GOT3 (cell line): ENCODE results near the gene TBCB.
A peak's percentile ranks its signal among the peaks of the same experiment; 100 is the strongest.
"Not testable (repeated sequence)": the region's sequence is repeated elsewhere in the genome, so short reads cannot be mapped to it uniquely, and the experiment has no call there.

Experiments used
- DNase-seq: peaks from one replicate; lab custom pipeline; 2025; ENCODE audit warnings: mixed read lengths; lab: John Stamatoyannopoulos, UW

TBCB gene

DNA sequence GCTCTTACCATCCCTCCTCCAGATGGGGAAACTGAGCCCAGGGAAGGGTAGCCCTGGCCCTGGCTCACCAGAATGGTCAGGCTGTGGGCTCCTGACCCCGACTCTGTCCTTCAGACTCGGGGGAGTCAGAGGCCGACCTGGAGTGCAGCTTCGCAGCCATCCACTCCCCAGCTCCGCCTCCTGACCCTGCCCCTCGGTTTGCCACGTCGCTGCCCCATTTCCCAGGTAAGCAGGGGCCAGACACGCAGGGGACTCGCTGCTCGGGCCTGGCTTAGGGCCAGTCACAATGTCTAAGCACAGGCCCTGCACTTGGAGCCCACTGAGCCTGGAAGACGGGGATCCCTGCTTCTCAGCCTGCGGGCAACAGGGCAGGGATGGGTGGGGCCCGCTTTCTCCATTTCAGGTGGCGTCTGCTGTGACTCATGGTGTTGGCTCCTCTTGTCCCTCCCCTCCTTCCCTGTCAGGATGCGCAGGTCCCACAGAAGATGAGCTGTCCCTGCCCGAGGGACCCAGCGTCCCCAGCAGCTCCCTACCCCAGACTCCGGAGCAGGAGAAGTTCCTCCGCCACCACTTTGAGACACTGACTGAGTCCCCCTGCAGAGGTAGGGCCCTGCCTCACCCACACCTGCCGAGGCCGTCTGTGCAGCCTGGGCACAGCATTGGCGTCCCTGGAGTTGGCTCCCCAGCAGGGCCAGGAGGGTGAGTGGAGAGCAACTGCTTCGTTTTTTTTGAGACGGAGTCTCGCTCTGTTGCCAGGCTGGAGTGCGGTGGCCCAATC lies 13.5 kb upstream of the TBCB start:
- no peak for DNase-seq

DNA sequence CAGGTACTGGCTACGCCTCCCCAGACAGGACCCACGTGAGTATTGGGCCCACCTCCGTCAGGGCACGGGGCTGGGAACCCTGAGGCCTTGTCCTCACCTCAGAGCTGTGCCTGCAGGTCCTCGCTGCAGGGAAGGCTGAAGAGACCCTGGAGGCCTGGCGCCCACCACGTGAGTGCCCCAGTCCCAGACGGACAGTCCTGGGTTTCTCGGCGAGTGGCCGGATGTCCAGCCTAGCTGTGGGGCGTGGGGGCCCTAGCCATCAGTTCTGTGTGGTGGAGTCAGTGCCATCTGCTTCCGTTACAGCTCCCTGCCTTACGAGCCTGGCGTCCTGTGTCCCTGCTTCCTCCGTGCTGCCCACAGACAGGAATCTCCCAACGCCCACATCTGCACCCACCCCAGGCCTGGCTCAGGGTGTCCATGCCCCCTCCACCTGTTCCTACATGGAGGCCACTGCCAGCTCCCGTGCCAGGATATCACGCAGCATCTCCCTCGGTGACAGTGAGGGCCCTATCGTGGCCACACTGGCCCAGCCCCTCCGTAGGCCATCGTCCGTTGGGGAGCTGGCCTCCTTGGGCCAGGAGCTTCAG lies 12.1 kb upstream of the TBCB start:
- no peak for DNase-seq

GRCh38 chr19:36103842-36104552 lies 11.3 kb upstream of the TBCB start:
- DNase-seq, result no peak

GRCh38 chr19:36106441-36106840 lies 8.8 kb upstream of the TBCB start:
- DNase-seq, result no peak

GRCh38 chr19:36106991-36107390 lies 8.3 kb upstream of the TBCB start:
- DNase-seq, result no peak

- DNase-seq, result no peak
Observed at GRCh38 chr19:36108684-36109083, 6.6 kb upstream of the TBCB start.

DNA sequence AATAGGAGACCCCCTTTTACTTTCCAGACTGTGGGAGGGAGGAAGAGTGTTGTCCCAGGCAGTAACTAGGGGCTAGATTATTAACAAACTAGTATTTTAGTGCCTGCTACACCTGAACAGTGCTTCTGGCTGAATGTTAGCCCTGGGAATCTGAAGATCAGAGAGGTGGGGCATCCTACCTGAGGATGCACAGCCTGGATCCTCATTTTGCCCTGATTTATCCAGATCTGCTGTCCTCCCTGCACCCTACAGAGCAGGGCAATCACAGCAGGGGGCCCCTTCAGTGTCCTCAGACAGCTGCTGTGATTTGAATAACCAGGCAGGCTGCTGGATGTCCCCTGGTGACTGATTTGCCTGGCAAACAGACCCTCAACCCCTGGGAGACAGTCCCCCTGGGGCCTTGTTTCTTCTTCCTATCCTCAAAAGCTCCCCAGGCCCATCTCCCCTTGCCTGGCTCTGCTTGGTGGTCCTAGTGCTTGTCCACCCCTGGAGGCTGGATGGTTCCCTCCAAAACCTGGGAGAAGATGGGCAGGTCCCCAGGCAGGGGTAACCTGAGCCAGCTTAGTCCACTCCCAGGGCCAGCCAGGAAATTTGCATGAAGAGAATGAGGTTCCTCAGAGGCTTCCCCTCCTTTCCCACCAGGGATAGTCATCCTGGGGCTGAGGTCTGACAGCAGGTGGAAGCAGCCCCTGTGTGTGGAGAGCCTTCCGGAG lies 4.6 kb upstream of the TBCB start, which contains the start of gene OVOL3:
OVOL3 (plus strand) TSS at position 657 of the 713 bp plus-strand sequence. CDS start 60 bp downstream, outside the sequence.
- no peak for DNase-seq

GRCh38 chr19:36111200-36111539 lies 4.1 kb upstream of the TBCB start:
- DNase-seq, result no peak

GRCh38 chr19:36112678-36113077 lies 2.6 kb upstream of the TBCB start:
- DNase-seq, result no peak

- DNase-seq, result no peak
Observed at GRCh38 chr19:36113425-36113824, 1.8 kb upstream of the TBCB start.

- DNase-seq, result no peak
Observed at GRCh38 chr19:36113894-36114720, 1.2 kb upstream of the TBCB start.

GRCh38 chr19:36114721-36115452 lies 381 bp upstream of the TBCB start, which contains the start of gene POLR2I:
POLR2I (minus strand) TSS chr19:36114875; CDS start chr19:36114856, 19 bp downstream.
- peak; percentile 94 for DNase-seq

- DNase-seq, result no peak
Observed at GRCh38 chr19:36116344-36116637, 1.0 kb downstream of the TBCB start.

- no peak for DNase-seq
Observed at GRCh38 chr19:36120092-36120983, 5.1 kb downstream of the TBCB start.

DNA sequence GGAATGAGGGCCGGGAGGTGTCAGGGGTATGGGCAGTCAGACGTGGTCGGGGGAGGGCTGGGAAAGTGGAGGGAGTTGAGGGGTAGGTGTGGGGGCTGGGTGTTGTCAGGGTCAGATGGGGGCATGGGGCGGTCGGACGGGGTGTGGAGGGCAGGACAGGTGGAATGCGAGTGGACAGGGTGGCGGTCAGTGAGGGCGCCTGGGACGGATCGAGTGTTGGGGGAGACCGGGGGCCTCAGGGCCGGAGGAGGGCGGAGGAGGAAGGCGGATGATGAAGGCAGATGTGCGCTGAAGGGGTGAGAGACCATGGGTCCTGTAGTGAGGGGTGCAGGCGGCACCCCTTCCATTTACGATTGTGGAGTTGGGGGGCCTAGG lies 5.7 kb downstream of the TBCB start:
- DNase-seq, result no peak

DNA sequence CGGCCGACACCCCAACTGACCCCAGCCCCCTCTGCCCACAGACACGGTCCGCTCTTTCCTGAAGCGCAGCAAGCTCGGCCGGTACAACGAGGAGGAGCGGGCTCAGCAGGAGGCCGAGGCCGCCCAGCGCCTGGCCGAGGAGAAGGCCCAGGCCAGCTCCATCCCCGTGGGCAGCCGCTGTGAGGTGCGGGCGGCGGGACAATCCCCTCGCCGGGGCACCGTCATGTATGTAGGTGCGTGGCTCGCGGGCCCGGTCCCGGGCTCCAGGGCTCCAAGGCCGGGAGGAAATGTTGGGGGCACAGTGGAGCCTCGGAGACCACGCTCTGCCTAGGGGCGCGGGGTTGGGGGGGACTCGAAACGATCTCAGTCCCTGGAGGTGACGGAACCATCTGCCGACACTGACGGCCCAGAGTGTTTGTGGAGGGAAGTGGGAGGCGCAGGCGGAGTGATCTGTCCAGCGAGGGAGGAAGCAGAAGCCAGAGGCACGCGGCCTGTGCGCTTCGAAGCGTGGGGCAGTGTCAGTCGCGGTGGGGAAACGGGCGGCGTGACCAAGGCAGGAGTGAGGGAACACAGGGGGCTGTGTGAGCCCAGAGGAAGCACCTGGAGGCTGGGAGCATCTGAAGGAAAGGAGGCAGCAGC lies 6.3 kb downstream of the TBCB start:
- DNase-seq, result no peak

DNA sequence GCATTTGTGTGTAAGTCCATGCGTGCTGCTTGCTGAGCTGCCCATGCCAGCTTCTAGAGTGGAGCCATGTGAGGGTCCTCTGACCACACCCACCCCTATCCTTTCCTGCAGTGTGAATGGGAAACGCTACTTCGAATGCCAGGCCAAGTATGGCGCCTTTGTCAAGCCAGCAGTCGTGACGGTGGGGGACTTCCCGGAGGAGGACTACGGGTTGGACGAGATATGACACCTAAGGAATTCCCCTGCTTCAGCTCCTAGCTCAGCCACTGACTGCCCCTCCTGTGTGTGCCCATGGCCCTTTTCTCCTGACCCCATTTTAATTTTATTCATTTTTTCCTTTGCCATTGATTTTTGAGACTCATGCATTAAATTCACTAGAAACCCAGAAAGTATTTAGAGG lies 10.3 kb downstream of the TBCB start:
- DNase-seq, result no peak

DNA sequence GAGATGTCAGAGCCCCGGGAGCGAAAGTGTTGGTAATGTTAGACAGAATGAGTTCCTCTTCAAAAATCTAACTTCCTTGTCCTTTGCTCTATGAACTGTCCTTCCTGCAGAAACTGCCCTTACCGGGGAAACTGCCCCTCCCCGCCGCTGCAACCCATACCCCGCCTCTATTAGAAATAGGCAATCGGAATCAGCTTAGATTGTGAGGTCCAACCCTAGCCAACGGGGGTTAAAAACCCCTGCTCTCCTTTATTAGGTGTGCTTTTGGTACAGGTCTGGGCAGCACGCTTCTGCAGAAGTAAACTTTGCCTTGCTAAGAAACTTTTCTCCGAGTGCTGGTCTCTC lies 13.1 kb downstream of the TBCB start:
- no peak for DNase-seq

DNA sequence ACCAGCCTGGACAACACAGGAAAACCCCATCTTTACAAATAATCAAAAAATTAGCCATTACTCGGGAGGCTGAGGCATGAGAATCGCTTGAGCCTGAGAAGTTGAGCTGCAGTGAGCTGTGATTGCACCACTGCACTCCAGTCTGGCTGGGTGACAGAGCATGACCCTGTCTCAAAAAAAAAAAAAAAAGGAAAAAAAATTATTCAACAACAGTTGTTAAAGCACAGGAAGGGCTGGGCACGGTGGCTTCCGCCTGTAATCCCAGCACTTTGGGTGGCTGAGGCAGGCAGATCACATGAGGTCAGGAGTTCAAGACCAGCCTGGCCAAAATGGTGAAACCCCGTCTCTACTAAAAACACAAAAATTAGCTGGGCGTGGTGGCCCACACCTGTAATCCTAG lies 16.0 kb downstream of the TBCB start:
- not testable (repeated sequence) for DNase-seq

GRCh38 chr19:36134867-36135266 lies 19.6 kb downstream of the TBCB start:
- DNase-seq, result not testable (repeated sequence)
